Activated naive CD4-positive, alpha-beta T cell treated with Interleukin-2 at 50 U/mL for 16 hours (primary cell): ENCODE data around the gene TMCO4.

Experiments used
- DNase-seq: peaks from one replicate; pipeline ENCODE4 v3.0.0-alpha.2; 2020

TMCO4 gene

DNA sequence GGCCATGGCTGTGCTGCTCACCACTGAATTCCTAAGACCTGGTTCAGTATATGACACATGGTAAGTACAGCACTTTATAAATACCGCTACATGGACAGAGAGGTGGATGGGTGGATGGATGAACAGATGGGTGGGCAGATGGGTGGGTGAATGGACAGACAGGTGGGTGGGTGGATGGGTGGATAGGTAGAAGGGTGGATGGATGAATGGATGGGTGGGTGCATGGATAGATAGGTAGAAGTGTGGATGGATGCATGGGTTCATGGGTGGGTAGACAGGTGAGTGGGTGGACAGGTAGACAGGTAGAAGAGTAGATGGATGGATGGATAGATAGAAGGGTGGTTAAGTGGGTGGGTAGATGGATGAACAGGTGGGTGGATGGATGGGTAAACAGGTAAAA is 54.8 kb downstream of the TMCO4 start:
- DNase-seq: no peak

DNA sequence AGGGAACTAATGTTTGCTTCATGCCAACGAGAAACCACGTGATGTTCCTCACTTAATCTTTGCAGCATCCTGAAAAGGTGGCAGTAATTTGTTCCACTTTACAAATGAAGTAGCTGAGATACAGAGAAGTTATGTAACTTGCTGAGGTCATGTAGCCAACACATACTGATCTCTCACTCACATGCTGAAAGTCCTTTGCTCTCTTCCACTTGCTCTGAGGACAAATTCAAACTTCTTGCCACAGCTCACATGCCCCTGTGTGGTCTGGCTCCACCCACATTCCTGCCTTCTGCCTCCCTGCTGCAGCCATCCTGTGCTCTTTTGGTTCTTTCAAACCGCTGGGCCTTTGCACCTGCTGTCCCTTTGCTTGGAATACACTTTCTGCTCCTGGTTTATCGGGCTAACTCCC is 55.4 kb downstream of the TMCO4 start:
- no peak for DNase-seq

DNA sequence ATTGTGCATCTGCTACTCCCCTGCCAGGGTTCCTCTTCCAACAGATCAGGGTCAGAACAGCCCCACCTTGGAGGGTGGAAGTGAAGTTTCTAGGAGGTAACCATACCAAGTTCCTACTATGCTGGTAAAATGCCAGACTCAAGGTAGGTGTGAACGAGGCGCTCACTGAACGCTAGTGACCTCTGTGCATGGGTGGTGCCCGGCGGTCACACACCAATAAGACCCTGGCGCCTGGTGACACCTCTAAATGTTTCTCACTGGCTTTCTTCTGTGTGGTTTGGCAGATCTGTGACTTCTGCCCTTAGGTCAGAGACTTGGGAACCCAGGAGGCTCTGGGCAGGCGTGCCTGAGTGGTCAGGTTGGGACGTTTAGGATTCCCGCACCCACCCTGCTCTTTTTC is 55.9 kb downstream of the TMCO4 start:
- DNase-seq: no peak

DNA sequence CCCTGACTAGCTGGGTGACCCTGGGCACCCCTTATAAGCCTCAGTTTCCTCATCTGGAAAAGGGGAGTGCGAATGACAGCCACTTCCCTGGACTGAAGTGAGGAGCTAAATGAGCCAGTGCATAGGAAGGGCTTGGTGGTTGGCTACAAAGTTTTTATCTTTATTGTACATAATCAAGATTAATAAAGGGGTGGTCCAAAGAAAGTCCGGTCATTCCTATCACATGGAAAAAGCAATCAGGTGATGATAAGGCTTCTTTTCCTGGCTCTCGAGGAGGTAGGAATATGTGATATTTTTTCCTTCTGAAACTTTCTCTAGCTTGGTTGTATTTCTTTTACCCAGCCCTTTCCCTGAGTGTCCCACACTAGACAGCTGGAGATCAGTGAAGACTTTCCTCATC is 56.5 kb downstream of the TMCO4 start:
- DNase-seq: no peak

DNA sequence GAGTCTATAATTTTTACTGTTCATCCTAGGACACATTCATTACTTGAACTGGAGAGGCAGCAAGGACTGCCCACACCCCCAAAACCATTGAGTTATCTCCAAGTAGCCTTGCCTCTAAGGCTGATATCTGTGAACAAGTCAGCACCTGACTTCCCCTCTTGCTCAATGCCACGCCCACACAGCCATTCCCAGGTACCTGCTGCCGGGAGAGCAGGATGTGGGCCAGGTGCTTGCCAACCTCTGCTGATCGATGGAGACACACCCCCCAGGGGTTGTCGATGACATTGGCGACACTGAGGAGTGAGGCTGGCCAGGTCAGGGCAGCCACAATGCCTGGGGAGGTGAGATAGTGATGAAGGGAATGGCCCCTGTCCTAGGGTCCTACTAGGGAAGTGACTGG is 60.1 kb downstream of the TMCO4 start:
- no peak for DNase-seq

DNA sequence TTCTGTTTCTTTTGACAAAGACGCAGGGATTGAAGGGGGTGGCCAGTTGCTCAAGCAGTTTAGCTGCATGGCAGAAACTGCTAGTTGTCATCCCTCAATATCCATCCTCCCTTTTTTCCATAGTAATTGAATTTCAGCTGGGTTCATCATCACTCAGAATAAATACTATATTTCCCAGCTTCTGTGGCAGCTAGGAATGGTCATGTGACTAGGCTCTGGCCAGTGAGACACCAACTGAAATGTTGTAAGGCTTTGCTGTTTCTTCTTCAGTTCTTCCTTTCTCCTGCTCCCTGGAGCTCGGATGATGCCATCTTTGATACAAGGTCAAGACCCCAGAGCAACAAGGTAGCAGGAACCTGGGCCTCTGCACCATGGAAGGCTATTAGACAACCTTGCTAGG is 61.0 kb downstream of the TMCO4 start:
- DNase-seq: no peak

DNA sequence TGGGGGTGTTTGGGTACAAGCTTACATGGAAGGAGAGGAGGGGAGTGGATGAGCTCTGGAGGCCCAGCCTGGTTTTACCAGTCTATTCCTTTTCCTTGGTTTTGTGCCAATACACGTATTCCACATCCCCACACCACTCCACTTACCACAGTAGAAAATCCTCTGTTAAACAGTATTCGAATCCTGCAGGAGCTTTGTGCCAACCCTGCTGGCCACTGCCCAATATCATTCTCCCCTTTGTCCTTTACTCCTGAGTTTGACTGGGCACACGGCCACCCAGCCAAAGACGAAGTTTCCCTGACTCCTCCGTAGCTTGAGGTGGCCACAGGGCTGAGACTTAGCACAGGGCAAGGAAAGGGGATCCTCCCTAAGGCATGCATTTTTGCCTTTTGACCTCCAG is 61.6 kb downstream of the TMCO4 start:
- DNase-seq: no peak

DNA sequence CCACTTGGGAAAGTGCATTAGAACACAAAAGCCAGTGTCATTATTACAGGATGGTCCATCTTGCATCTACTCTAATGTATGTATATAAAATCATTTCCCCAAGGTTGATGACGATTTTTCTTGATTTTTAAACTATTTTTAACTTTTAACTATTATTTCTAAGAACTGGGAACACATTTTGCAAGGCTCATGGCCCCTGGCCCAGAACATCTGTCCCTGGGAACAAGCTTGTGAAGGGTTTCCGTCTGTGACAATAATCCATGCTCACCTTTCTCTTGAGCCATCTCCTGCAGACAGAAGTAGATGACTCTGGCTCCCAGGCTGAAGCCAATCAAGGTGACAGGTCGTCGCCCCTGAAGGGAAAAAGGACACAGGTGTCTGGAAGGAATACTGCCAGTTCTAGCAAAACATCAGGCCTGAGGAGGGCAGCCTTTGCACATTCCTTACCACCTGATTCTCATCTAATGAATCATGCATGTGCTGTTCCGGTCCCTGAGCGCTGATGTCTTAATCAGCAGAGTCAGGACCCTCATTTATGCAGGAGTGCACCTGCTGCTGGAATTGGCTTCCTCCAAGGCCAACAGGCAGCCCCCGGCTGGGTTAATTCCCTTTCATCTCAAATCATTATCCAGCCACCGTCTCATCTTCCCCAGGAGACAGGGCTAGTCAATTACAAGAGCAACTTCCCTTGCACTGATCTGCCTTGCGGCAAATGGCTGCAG is 62.5 kb downstream of the TMCO4 start:
- no peak for DNase-seq

DNA sequence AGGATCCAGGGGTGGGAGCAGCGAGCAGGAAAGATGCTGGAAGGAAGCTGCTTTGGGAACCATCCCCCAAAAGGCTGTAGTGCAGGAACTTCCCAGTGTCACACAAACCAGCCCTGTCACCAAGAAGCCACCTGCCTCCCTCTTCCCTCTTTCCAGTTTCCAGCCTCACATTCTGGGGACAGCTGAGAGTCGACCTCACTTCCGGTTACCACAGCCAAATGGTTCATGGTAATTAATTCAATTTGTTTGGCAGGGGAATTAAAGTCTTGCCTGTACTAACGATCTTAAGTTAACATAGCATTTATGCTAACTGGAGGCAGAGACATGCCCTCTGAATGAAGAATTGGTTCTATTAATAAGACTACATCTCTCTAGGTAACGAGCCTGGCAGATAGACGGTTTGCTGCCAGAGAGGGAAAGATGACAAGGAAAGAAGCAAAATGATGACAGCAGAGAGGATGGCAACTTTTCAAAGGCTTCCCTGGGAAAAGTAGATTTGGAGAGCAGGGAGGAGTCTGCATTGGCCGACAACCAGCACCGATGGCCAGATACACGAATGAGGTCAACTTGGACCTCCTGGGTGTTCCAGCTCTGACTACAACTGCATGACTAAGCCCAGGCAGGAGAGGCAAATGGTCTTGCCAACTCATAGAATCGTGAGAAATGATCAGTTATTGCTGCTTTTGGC is 64.1 kb downstream of the TMCO4 start:
- no peak for DNase-seq

DNA sequence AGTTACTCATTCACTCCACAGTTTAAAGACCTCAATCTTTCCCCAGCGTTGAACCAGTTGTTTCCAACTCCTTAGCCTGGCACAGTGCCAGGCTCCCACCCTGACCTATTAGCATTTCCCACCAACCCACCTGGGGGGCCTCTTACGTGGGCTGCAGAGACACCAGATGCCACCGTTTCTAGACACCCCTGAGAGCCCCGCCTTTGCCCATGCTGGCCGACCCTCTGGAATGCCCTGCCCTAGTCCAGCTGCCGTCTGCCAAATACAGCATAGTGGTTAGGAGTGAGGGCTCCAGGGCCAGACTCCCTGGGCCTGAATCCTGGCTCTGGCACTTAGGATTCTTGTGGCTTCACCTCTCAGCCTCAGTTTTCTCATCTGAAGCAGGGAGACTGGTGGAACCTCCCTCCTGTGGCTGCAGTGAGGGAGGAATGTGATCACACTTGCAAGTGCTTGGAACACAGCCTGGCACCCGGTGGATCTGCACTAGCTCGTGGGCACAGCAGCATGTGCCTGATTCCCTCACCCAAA is 65.2 kb downstream of the TMCO4 start:
- DNase-seq: no peak

DNA sequence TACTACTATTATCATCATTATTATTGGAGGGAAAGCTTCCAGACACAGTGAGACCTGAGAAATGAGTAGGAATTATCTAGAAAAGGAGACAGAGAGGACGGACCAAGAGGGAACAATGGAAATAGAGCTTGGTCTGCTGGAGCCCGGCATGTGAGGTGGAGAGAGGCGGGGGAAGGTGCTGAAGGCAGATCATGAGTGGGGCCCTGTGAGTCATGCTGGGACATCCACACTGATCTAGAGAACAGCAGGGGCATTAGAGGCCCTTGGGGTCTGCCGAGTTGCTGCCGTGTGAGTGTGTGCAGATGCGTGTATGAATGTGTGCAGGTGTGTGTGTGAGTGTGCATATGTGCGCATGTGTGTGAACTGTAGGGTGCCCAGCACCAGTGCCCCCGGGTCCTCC is 65.7 kb downstream of the TMCO4 start:
- DNase-seq: no peak

DNA sequence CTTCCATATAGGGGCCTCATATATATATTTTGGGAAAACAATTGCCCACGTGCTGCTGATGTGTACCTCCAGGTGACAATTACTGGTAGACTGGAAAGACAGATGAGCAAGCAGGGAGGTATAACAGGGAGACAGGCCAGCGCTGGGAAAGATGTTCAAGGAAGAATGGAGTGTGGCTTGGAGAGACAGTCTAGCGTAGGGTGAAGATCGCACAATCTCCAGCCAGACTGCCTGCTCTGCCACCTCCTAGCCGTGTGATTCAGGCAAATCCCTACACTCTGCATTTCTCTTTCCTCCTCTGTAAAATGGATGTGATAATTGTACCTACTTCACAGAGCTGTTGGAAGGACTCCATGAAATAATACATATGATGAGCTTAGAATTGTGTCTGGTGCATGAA is 66.1 kb downstream of the TMCO4 start:
- DNase-seq: no peak

DNA sequence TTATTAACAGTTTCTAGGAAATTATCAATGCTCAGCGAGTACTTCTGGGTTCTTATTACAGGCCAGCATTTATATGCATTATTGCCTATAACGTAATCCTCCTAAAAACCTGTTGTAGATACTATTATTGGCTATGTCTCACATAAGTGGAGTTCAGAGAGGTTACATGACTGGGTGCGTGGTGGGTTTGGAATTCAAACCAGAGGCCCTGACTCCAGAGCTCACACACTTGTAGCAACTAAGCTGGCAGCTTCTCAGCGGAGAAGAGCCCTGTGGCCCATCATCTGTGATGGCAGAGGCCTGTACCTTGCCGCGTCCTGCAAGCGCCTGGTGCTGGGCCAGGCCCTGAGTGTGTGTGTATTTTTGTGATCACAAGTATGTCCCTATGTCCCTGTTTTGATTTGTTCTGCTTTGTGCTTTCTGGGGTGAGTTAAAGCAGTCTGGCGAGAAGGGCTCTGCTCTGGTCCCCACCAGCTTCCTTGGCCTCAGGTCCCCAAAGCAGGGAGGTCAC is 68.3 kb downstream of the TMCO4 start:
- no peak for DNase-seq

DNA sequence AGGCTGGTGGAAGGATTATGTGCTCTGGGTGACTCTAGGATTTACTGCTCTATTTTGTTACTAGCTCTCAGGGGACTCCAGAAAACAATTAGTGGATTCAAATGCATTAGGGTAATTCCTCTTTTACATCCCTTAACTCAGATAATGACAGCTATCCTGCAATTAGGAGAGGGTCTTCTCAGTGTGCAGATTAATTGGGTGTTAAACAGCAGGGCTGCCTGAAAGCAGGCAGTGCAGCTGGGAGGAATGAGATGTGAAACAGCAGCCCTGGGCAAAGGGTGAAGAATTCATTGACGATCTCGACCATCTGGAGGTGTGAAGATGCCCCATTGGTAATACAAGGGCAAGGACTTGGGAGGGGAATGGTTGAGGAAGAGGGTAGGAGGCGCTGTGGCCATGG is 68.9 kb downstream of the TMCO4 start:
- no peak for DNase-seq

DNA sequence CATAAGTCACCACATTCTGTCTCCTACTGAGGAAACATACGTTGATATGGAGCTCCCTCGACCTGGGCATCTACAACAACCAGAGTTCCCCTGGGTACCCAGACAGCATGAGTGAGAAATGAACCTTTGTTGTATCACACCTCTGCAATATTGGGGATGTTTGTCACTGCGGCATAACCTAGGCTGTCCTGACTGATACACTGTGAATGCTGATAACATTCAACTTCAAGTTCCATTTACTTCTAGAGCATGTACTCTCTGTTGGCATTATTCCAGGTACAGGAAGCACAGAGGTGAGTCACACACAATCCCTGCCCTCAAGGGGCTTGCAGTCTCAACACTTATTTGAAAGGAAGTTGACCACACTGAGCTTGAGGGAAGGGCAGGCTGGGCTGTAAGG is 69.5 kb downstream of the TMCO4 start:
- no peak for DNase-seq

DNA sequence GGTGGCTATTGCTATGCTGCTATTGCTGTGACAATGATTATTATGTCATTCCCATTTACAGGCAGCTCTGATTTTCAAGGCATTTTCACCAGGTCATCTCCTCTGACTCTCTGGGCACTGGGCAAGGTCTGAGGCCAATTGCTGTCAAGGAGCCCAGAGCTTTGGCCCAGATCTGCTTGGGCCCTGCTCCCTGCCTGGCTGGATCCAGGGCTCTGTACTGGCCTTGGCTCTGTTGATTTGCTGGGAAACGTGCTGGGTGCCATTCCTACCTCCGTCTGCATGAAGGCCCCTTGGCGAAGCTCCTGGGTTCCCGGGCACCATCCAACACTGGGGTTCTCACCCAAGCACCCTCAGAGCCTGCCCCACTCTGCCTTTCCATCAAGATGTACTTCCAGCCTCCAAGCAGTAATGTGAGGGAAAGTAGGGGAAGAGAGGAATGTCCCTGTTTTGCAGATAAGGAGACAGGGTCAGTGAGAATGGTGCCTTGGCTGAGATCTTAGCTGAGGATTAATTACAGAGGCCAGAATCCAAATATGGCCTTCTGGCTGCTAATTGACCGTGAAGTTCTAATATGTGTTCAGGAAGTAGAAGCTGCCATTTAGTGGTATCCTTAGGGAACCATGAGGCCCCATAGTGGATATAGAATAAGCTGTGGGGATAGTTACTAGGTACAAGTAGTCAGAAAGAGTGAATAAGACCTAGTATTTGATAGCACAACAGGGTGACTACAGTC is 71.1 kb downstream of the TMCO4 start:
- no peak for DNase-seq

DNA sequence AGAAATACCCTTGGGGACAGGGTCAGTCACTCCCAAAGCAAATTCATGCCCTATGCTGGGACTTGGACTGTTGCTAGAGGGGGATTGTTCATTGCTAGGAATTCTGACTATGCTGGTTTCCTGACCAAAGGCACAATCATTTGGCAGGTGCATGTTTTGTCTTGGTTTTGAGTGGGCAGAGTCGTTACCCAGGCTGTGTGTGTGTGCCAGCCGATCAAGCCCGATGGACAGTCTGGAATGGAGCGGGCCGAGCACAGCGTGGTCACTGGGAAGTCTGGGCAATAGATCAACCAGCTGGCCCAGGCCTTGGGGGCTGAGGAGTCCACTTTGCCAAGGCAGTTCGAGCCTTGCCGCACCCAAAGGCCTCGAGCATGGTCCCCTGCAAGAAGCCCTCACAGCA is 74.1 kb downstream of the TMCO4 start:
- no peak for DNase-seq

DNA sequence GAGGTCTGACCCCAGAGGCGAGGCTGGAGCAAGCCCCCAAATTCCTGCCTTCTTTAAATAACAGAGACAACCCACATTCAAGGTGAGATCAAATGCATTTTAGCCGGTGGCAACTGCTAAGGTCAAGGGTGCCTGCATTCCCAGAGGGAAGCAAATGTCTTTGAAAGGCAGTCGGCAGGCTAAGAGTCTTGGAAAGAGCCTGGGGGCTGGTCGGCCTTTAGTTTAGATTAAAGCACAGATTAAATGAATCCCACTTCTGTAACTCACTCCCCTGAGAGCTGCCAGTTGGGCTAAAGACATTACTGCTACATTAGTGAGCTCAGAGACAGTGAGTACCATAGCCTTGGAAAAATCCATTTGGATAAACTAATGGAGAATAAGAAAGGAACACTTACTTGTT is 75.8 kb downstream of the TMCO4 start:
- no peak for DNase-seq

DNA sequence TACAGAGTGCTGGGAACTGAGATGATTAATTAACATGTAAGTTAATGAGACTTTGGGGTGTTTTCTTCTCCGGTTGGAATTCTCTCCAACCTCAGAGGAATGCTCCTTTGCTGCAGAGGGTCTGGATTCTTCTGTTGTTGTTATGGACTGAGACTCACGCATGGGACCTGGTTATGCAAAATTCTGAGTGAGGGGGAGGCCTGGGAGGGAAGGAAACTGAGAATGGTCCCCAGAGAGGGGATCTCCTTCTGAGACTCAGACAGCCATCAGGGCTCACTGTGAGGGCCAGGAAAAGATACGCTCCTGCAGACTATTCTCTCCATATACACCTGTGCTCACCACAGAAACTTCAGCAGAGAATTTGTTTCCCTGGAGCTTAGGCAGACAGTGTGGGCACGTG is 78.7 kb downstream of the TMCO4 start:
- no peak for DNase-seq

DNA sequence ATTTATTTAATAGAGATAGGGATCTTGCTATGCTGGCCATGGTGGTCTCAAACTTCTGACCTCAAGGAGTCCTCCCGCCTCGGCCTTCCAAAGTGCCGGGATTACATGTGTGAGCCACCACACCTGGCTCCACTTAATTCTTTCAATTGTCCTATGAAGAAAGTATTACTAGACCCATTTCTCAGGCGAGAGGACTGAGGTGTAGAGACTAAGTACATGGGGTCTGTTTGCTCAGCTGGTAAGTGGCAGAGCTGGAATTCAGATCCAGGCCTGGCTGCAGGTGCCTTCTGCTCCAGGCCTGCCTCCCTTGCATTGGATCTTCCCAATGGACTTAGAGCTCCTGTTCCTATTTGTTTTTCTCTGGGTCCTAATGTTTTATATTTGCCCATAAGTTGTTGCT is 79.5 kb downstream of the TMCO4 start:
- no peak for DNase-seq

DNA sequence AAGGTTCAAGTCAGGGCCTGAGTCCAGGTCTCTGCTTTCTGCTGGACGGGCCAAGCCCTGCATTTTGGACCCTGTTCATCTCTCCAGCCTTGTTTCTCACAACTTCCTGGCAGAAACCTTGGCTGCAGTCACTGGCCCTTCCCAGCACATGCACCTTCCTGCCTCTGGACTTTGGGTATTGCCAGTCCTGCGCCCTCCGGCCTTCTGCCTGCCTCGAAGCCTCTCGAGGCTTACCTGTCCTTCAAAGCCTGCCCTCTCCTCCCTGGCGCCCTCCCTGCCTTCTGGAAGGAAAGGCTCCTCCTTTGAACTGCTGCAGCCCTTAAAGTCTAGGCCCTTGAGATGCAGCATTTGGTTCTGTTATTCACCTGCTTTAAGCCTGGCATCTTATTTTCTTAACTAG is 82.2 kb downstream of the TMCO4 start:
- DNase-seq: no peak

DNA sequence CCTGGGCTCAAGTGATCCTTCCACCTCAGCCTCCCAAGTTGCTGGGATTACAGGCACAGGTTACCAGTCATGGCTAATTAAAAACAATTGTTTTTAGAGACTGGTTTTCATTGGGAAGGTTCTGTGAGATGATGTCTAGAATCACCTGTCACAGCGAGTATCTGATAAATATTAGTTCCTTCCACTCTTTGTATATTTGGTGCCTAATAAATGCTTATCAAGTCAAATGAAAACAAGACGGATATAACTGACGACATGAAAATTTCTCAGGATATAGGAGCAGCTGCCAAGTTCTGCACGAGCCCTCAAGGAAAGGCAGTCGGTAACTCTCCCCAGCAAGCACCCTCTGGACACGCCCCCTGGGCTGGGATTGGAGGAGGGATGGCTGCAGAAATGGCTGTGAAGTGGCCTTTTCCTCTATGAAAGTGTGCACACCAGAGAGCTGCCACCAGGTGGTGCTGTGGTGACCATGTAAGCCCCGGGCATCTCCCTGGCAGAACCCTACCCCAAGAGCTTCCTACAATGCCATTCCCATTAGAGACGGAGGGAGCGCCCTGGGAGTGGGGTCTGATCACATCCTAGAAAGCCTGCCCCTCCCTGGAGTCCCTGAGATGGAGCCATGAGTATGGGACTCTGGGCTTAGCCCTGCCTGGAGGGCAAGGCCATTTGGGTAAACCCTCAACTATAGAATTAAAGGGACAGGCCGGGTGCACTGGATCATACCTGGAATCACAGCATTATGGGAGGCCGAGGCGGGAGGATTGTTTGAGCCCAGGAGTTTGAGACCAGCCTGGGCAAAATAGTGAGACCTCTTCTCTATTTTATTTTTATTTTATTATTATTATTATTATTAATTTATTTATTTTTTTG is 84.1 kb downstream of the TMCO4 start:
- DNase-seq: peak; percentile 87

DNA sequence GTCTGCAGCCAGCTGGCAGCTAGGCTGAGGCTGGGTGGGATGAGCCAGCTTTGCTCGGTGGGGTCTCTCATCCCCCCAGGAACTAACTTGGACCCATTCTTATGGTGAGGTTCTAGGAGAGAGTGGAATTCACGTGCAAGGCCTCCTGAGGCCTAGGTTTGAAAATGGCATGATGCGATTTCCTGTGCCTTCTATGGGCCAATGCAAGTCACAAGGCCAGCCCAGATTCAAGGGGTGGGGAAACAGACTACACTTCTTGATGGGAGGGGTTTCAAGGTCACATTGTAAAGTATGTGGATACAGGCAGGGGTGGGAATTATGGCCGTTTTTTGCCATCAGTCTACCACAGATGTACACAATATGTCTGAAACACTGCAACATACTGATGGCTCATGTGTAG is 86.8 kb downstream of the TMCO4 start:
- no peak for DNase-seq
